GM23338 (cell line): ENCODE measurements around the gene C3orf22. TPM values are rescaled to one million over a fixed set of nuclear protein-coding genes. Genes with fewer than 3 reads are reported as not detected.

Experiments
- ATAC-seq: fragments of 200-7000 bp; cut with Tn5 transposase; 3 replicates; pipeline ENCODE4 v1.9.1; 2020
- DNase-seq: peaks from one replicate; pipeline ENCODE4 v3.0.0-alpha.2; 2015; ENCODE audit warnings: low spot score
- H2AFZ ChIP-seq: fragments of 200-600 bp; sonication (generic); 2 replicates; pipeline ENCODE4 v1.8.0; 2016; ENCODE audit warnings: antibody characterized with exemption, mild to moderate bottlenecking, moderate library complexity
- H3F3A ChIP-seq: fragments of 200-600 bp; sonication (generic); replicated peaks from 2 replicates; pipeline ENCODE4 v1.8.0; 2017; ENCODE audit warnings: antibody characterized with exemption, mixed run types, low read depth
- H3K27ac ChIP-seq: fragments of 200-600 bp; sonication (generic); 2 replicates; pipeline ENCODE4 v1.6.1; 2016; ENCODE audit warnings: low read depth
- H3K27me3 ChIP-seq: fragments of 200-600 bp; sonication (generic); 2 replicates; pipeline ENCODE4 v1.8.0; 2016; ENCODE audit warnings: mild to moderate bottlenecking, mixed run types, moderate library complexity; ENCODE audit not compliant: insufficient read depth
- H3K36me3 ChIP-seq: fragments of 200-600 bp; sonication (generic); 2 replicates; pipeline ENCODE4 v1.8.0; 2016; ENCODE audit warnings: mild to moderate bottlenecking; ENCODE audit not compliant: insufficient read depth
- H3K4me1 ChIP-seq: fragments of 200-600 bp; sonication (generic); 2 replicates; pipeline ENCODE4 v1.8.0; 2016; ENCODE audit warnings: mild to moderate bottlenecking, moderate library complexity; ENCODE audit not compliant: insufficient read depth
- H3K4me2 ChIP-seq: fragments of 200-600 bp; sonication (generic); 2 replicates; pipeline ENCODE4 v1.7.1; 2017; ENCODE audit warnings: mixed run types
- H3K4me3 ChIP-seq: fragments of 200-600 bp; sonication (generic); 2 replicates; pipeline ENCODE4 v1.6.1; 2016; ENCODE audit warnings: mixed run types
- H3K79me2 ChIP-seq: fragments of 200-600 bp; sonication (generic); replicated peaks from 2 replicates; pipeline ENCODE4 v1.8.0; 2017; ENCODE audit warnings: mild to moderate bottlenecking; ENCODE audit not compliant: insufficient read depth
- H3K9me2 ChIP-seq: fragments of 200-600 bp; sonication (generic); 2 replicates; pipeline ENCODE4 v1.8.0; 2017; ENCODE audit not compliant: insufficient read depth
- H4K20me1 ChIP-seq: fragments of 200-600 bp; sonication (generic); replicated peaks from 2 replicates; pipeline ENCODE4 v1.8.0; 2017; ENCODE audit warnings: mild to moderate bottlenecking; ENCODE audit not compliant: insufficient read depth
- H3K27ac Mint-ChIP-seq: 2 replicates; pipeline ENCODE4 v1.8.0; 2020; ENCODE audit warnings: inconsistent platforms, mild to moderate bottlenecking, moderate library complexity, mixed read lengths
- H3K27me3 Mint-ChIP-seq: 3 replicates; pipeline ENCODE4 v1.8.0; 2022; ENCODE audit warnings: low read depth, mild to moderate bottlenecking, moderate library complexity, mixed read lengths, inconsistent platforms; ENCODE audit not compliant: insufficient read depth, poor library complexity
- H3K36me3 Mint-ChIP-seq: 3 replicates; pipeline ENCODE4 v1.8.0; 2021; ENCODE audit warnings: low read depth, mild to moderate bottlenecking, inconsistent platforms, moderate library complexity, mixed read lengths
- H3K4me1 Mint-ChIP-seq: 3 replicates; pipeline ENCODE4 v1.8.0; 2020; ENCODE audit warnings: mild to moderate bottlenecking, inconsistent platforms, mixed read lengths
- H3K4me3 Mint-ChIP-seq: 3 replicates; pipeline ENCODE4 v1.8.0; 2021; ENCODE audit warnings: moderate library complexity, mild to moderate bottlenecking, inconsistent platforms, mixed read lengths
- H3K9me3 Mint-ChIP-seq: 3 replicates; pipeline ENCODE4 v1.8.0; 2020; ENCODE audit warnings: moderate library complexity, mild to moderate bottlenecking, inconsistent platforms, mixed read lengths
- CREB1 ChIP-seq: fragments of 250-450 bp; sonication (Bioruptor Pico); IDR thresholded peaks from 2 replicates; pipeline ENCODE4 v1.5.0; 2020; ENCODE audit warnings: low read depth, mild to moderate bottlenecking, moderate library complexity
- ZNF114 ChIP-seq: fragments of 250-450 bp; sonication (Bioruptor Pico); IDR thresholded peaks from 2 replicates; pipeline ENCODE4 v1.5.0; 2020; ENCODE audit warnings: mild to moderate bottlenecking, moderate library complexity
- polyA plus RNA-seq: library from polyadenylated mRNA; unstranded; fragments of >200 nt; fragmentation: Nextera tagmentation; extraction: Ambion mirVana; gene quantifications from 2 replicates; pipeline ENCODE4 v1.2.1, GENCODE V29; 2016
- total RNA-seq: library from RNA; depleted of rRNA; stranded (reverse); fragments of >200 nt; shearing (Covaris generic); gene quantifications from 2 replicates; pipeline ENCODE4 v1.2.3, GENCODE V29; 2014
- TF ChIP-seq, protein P1 (sequence below): fragments of 250-450 bp; sonication (Bioruptor Pico); IDR thresholded peaks from 2 replicates; pipeline ENCODE4 v1.5.0; 2020; ENCODE audit warnings: mild to moderate bottlenecking, moderate library complexity
- TF ChIP-seq, protein P2 (sequence below): IDR thresholded peaks from 2 replicates; pipeline ENCODE4 v1.6.1; 2016; ENCODE audit warnings: antibody characterized with exemption

C3orf22 gene
- total and polyA plus RNA-seq, 2 experiments from 2014 or later: not detected

DNA sequence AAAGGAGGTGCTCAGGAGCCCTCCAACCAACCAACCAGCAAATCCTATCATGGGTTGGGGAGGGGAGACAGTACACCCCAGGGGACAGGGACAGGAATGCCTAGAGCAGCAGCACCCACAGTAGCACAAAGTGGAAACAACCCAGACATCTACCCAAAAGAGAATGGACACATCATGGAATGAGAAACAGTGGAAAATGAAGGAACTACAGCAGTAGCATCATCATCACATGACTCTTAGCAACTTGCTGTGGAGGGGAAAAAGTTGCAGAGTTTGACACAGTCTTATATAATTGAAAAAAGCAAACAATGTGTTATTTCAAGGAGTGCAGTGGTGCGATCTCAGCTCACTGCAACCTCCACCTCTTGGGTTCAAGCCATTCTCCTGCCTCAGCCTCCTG lies 11.0 kb downstream of the C3orf22 start (continued):
- TF ChIP-seq, protein P1, sequence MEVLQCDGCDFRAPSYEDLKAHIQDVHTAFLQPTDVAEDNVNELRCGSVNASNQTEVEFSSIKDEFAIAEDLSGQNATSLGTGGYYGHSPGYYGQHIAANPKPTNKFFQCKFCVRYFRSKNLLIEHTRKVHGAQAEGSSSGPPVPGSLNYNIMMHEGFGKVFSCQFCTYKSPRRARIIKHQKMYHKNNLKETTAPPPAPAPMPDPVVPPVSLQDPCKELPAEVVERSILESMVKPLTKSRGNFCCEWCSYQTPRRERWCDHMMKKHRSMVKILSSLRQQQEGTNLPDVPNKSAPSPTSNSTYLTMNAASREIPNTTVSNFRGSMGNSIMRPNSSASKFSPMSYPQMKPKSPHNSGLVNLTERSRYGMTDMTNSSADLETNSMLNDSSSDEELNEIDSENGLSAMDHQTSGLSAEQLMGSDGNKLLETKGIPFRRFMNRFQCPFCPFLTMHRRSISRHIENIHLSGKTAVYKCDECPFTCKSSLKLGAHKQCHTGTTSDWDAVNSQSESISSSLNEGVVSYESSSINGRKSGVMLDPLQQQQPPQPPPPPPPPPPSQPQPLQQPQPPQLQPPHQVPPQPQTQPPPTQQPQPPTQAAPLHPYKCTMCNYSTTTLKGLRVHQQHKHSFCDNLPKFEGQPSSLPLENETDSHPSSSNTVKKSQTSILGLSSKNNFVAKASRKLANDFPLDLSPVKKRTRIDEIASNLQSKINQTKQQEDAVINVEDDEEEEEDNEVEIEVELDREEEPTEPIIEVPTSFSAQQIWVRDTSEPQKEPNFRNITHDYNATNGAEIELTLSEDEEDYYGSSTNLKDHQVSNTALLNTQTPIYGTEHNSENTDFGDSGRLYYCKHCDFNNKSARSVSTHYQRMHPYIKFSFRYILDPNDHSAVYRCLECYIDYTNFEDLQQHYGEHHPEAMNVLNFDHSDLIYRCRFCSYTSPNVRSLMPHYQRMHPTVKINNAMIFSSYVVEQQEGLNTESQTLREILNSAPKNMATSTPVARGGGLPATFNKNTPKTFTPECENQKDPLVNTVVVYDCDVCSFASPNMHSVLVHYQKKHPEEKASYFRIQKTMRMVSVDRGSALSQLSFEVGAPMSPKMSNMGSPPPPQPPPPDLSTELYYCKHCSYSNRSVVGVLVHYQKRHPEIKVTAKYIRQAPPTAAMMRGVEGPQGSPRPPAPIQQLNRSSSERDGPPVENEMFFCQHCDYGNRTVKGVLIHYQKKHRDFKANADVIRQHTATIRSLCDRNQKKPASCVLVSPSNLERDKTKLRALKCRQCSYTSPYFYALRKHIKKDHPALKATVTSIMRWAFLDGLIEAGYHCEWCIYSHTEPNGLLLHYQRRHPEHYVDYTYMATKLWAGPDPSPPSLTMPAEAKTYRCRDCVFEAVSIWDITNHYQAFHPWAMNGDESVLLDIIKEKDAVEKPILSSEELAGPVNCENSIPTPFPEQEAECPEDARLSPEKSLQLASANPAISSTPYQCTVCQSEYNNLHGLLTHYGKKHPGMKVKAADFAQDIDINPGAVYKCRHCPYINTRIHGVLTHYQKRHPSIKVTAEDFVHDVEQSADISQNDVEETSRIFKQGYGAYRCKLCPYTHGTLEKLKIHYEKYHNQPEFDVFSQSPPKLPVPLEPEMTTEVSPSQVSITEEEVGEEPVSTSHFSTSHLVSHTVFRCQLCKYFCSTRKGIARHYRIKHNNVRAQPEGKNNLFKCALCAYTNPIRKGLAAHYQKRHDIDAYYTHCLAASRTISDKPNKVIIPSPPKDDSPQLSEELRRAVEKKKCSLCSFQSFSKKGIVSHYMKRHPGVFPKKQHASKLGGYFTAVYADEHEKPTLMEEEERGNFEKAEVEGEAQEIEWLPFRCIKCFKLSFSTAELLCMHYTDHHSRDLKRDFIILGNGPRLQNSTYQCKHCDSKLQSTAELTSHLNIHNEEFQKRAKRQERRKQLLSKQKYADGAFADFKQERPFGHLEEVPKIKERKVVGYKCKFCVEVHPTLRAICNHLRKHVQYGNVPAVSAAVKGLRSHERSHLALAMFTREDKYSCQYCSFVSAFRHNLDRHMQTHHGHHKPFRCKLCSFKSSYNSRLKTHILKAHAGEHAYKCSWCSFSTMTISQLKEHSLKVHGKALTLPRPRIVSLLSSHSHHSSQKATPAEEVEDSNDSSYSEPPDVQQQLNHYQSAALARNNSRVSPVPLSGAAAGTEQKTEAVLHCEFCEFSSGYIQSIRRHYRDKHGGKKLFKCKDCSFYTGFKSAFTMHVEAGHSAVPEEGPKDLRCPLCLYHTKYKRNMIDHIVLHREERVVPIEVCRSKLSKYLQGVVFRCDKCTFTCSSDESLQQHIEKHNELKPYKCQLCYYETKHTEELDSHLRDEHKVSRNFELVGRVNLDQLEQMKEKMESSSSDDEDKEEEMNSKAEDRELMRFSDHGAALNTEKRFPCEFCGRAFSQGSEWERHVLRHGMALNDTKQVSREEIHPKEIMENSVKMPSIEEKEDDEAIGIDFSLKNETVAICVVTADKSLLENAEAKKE (CRISPR knock-in tag): no peak
- TF ChIP-seq, protein P2, sequence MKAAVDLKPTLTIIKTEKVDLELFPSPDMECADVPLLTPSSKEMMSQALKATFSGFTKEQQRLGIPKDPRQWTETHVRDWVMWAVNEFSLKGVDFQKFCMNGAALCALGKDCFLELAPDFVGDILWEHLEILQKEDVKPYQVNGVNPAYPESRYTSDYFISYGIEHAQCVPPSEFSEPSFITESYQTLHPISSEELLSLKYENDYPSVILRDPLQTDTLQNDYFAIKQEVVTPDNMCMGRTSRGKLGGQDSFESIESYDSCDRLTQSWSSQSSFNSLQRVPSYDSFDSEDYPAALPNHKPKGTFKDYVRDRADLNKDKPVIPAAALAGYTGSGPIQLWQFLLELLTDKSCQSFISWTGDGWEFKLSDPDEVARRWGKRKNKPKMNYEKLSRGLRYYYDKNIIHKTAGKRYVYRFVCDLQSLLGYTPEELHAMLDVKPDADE: no peak
- TF ChIP-seq CREB1 (CRISPR knock-in tag): no peak

DNA sequence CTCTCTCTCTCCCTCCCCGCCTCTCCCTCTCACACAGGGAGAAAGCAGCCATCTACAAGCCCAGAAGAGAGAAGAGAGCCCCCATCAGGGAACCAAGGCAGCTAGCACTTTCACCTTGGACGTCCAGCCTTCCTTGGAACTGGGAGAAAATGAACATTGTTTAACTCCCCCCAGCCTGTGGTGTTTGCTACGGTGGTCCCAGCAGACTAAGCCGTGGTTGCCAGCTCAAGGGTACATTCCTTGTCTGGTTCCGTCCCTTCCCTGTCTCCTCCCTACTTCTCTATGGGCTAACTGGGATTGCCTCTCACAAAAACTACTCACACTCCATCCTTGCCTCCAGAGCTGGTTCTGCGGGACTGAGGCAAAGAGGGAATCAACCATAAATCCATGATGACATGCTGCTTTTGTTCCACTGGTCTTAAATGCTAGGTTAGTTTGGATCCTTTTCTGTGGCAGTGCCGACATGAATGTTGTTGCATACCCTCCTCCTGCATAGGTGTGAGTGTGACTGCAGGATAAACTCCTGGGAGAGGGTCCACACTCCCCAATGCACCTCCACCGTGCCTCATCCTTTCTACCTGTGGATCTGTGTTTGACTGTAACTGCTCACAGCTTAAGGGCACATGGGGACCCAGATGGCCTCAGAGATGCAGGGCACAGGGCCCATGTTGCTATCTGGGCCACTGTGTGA lies 12.0 kb downstream of the C3orf22 start:
- Mint-ChIP-seq H3K9me3 (no peaks in the 10 kb centered on the region; the same call in 2 of the 3 replicates), H3K4me1 (peaks cover 43% of the 10 kb centered on the region), H3K4me3 (no peak overlapping the region), H3K27ac (no peak overlapping the region), H3K27me3 (peaks cover 18% of the 10 kb centered on the region), H3K36me3 (no peaks in the 10 kb centered on the region)
- H3K27ac ChIP-seq: no peak overlapping the region
- H3K4me2 ChIP-seq: no peak overlapping the region
- no peaks in the 10 kb centered on the region for H3K36me3 ChIP-seq
- no peaks in the 10 kb centered on the region for H4K20me1 ChIP-seq
- TF ChIP-seq ZNF114: no peak
- DNase-seq: no peak
- ATAC-seq: no peak
- no peak overlapping the region for H3K4me3 ChIP-seq
- H3K79me2 ChIP-seq: no peaks in the 10 kb centered on the region
- H3F3A ChIP-seq: no peaks in the 10 kb centered on the region
- no peaks in the 10 kb centered on the region for H3K9me2 ChIP-seq
- H3K4me1 ChIP-seq: peaks cover 18% of the 10 kb centered on the region
- H3K27me3 ChIP-seq: no peaks in the 10 kb centered on the region
- no peak overlapping the region for H2AFZ ChIP-seq
